ENCODE results near the gene KCNC1. TPM values are rescaled to one million over a fixed set of nuclear protein-coding genes. Genes with fewer than 3 reads are reported as not detected.

The KCNC1 gene
- total and polyA plus RNA-seq, 2 donors (not counting 1 experiment from before 2014, with no cell fraction given), result under 0.01 TPM; not detected in 1

- Histone ChIP-seq H3K27me3 (ENCODE audit: control insufficient read depth, insufficient read depth, low read length) (peaks cover 2% of the 10 kb centered on the region), H3K27ac (ENCODE audit: insufficient read depth, low read length) (no peak overlapping the region), H3K36me3 (ENCODE audit: control insufficient read depth, insufficient read depth, low read length) (no peaks in the 10 kb centered on the region), H2AFZ (ENCODE audit: low read length) (no peak overlapping the region), H3K9ac (ENCODE audit: insufficient read depth, low read length) (no peak overlapping the region), H3K4me3 (replicated peaks in 1 of 4; ENCODE audit: control extremely low read depth in 1 of 4, insufficient read depth in 1 of 4, low read depth in 3 of 4, low read length in 4 of 4) (no peak overlapping the region), H3K79me2 (ENCODE audit: control insufficient read depth, insufficient read depth, low read length) (no peaks in the 10 kb centered on the region), H3K9me3 (ENCODE audit: control insufficient read depth, insufficient read depth, low read depth, low read length) (no peaks in the 10 kb centered on the region), H3K4me2 (ENCODE audit: extremely low read depth, insufficient read depth, low read length) (no peak overlapping the region), H4K20me1 (ENCODE audit: control insufficient read depth, extremely low read depth, insufficient read depth, low read length) (no peaks in the 10 kb centered on the region), H3K4me1 (ENCODE audit: control insufficient read depth, extremely low read depth, insufficient read depth, low read length) (no peaks in the 10 kb centered on the region)
- no peak for DNase-seq (ENCODE audit: low read depth in 2 of 2)
- no peak for TF ChIP-seq EZH2 (IDR thresholded peaks at IDR 0.05; ENCODE audit: low read length, missing control alignments)
- no peak for TF ChIP-seq CTCF (conservative IDR thresholded peaks at IDR 0.05 in 1 of 2, IDR thresholded peaks at IDR 0.05 in 1 of 2; ENCODE audit: low read depth in 1 of 2, low read length in 2 of 2)
Observed at GRCh38 chr11:17707830-17708229, 26.8 kb upstream of the KCNC1 start.

DNA sequence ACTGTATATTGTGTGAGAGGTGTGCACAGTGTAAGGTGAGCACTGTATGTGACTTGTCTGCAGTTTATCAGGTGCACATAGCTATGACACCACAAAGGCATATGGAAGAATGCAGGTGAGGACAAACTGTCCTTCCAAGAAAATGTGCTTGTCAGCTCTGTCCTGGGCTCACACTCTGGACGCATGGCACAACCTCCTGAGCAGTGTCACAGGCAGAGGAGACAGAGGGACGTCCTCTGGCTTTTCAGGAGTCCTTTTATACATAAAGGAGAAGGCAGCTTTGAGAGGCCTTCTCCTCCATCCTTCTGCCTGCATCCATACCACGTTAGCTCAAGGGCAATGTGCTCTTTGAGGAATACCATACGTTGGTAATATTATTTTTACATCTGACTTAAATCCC is 22.7 kb upstream of the KCNC1 start:
- Histone ChIP-seq H4K20me1 (ENCODE audit: control insufficient read depth, extremely low read depth, insufficient read depth, low read length) (no peaks in the 10 kb centered on the region), H3K9me3 (ENCODE audit: control insufficient read depth, insufficient read depth, low read depth, low read length) (no peaks in the 10 kb centered on the region), H3K27me3 (ENCODE audit: control insufficient read depth, insufficient read depth, low read length) (peaks cover 1% of the 10 kb centered on the region), H3K9ac (ENCODE audit: insufficient read depth, low read length) (no peak overlapping the region), H3K4me2 (ENCODE audit: extremely low read depth, insufficient read depth, low read length) (no peak overlapping the region), H2AFZ (ENCODE audit: low read length) (no peak overlapping the region), H3K27ac (ENCODE audit: insufficient read depth, low read length) (no peak overlapping the region), H3K4me3 (replicated peaks in 1 of 4; ENCODE audit: control extremely low read depth in 1 of 4, insufficient read depth in 1 of 4, low read depth in 3 of 4, low read length in 4 of 4) (no peak overlapping the region), H3K79me2 (ENCODE audit: control insufficient read depth, insufficient read depth, low read length) (no peaks in the 10 kb centered on the region), H3K36me3 (ENCODE audit: control insufficient read depth, insufficient read depth, low read length) (no peaks in the 10 kb centered on the region), H3K4me1 (ENCODE audit: control insufficient read depth, extremely low read depth, insufficient read depth, low read length) (no peaks in the 10 kb centered on the region)
- no peak for TF ChIP-seq CTCF (conservative IDR thresholded peaks at IDR 0.05 in 1 of 2, IDR thresholded peaks at IDR 0.05 in 1 of 2; ENCODE audit: low read depth in 1 of 2, low read length in 2 of 2)
- no peak for TF ChIP-seq EZH2 (IDR thresholded peaks at IDR 0.05; ENCODE audit: low read length, missing control alignments)
- DNase-seq (ENCODE audit: low read depth in 2 of 2), result no peak

GRCh38 chr11:17713851-17714250 is 20.7 kb upstream of the KCNC1 start:
- Histone ChIP-seq H3K9me3 (ENCODE audit: control insufficient read depth, insufficient read depth, low read depth, low read length) (no peaks in the 10 kb centered on the region), H2AFZ (ENCODE audit: low read length) (no peak overlapping the region), H3K27me3 (ENCODE audit: control insufficient read depth, insufficient read depth, low read length) (peaks cover 18% of the 10 kb centered on the region), H3K9ac (ENCODE audit: insufficient read depth, low read length) (no peak overlapping the region), H3K36me3 (ENCODE audit: control insufficient read depth, insufficient read depth, low read length) (no peaks in the 10 kb centered on the region), H3K79me2 (ENCODE audit: control insufficient read depth, insufficient read depth, low read length) (no peaks in the 10 kb centered on the region), H3K4me3 (replicated peaks in 1 of 4; ENCODE audit: control extremely low read depth in 1 of 4, insufficient read depth in 1 of 4, low read depth in 3 of 4, low read length in 4 of 4) (no peak overlapping the region), H4K20me1 (ENCODE audit: control insufficient read depth, extremely low read depth, insufficient read depth, low read length) (no peaks in the 10 kb centered on the region), H3K4me1 (ENCODE audit: control insufficient read depth, extremely low read depth, insufficient read depth, low read length) (no peaks in the 10 kb centered on the region), H3K27ac (ENCODE audit: insufficient read depth, low read length) (no peak overlapping the region), H3K4me2 (ENCODE audit: extremely low read depth, insufficient read depth, low read length) (no peak overlapping the region)
- TF ChIP-seq CTCF (conservative IDR thresholded peaks at IDR 0.05 in 1 of 2, IDR thresholded peaks at IDR 0.05 in 1 of 2; ENCODE audit: low read depth in 1 of 2, low read length in 2 of 2) (no peak), EZH2 (IDR thresholded peaks at IDR 0.05; ENCODE audit: low read length, missing control alignments) (no peak)
- DNase-seq (ENCODE audit: low read depth in 2 of 2), result no peak
